Mesendoderm (in vitro differentiated cells): ENCODE results near the gene GSN.

Experiments used
- DNase-seq: peaks from one replicate; pipeline ENCODE4 v3.0.0; 2013
- H2AK5ac ChIP-seq: 2 replicates; pipeline ENCODE4 v1.6.1; 2013; ENCODE audit warnings: low read length, inconsistent platforms
- H2BK120ac ChIP-seq: 2 replicates; pipeline ENCODE4 v1.6.1; 2013; ENCODE audit warnings: low read depth, mild to moderate bottlenecking, low read length, moderate library complexity, mixed read lengths
- H2BK15ac ChIP-seq: replicated peaks from 2 replicates; pipeline ENCODE4 v1.6.1; 2013; ENCODE audit warnings: low read depth, mild to moderate bottlenecking, moderate library complexity
- H2BK5ac ChIP-seq: 2 replicates; pipeline ENCODE4 v1.6.1; 2013; ENCODE audit warnings: low read length, inconsistent platforms
- H3K18ac ChIP-seq: 2 replicates; pipeline ENCODE4 v1.6.1; 2013; ENCODE audit warnings: mild to moderate bottlenecking, low read length, mixed read lengths
- H3K23ac ChIP-seq: one replicate; pipeline ENCODE4 v1.6.1; 2013; ENCODE audit warnings: low read length
- H3K27ac ChIP-seq: 2 replicates; pipeline ENCODE4 v1.5.1; 2013; ENCODE audit warnings: low read depth, mild to moderate bottlenecking, inconsistent platforms, low read length, moderate library complexity
- H3K27me3 ChIP-seq: 2 replicates; pipeline ENCODE4 v1.6.1; 2013; ENCODE audit warnings: low read length, control low read depth, mild to moderate bottlenecking, inconsistent platforms; ENCODE audit not compliant: insufficient read depth, poor library complexity
- H3K36me3 ChIP-seq: 2 replicates; pipeline ENCODE4 v1.6.1; 2013; ENCODE audit warnings: low read length, inconsistent platforms; ENCODE audit not compliant: control insufficient read depth, insufficient read depth
- H3K4ac ChIP-seq: one replicate; pipeline ENCODE4 v1.6.1; 2013; ENCODE audit warnings: low read depth, mild to moderate bottlenecking, low read length, moderate library complexity
- H3K4me1 ChIP-seq: 2 replicates; pipeline ENCODE4 v1.6.1; 2013; ENCODE audit warnings: low read depth, low read length, inconsistent platforms; ENCODE audit not compliant: control insufficient read depth
- H3K4me2 ChIP-seq: 2 replicates; pipeline ENCODE4 v1.6.1; 2013; ENCODE audit warnings: low read length
- H3K4me3 ChIP-seq: 2 replicates; pipeline ENCODE4 v1.5.1; 2013; ENCODE audit warnings: mild to moderate bottlenecking, low read length
- H3K56ac ChIP-seq: one replicate; pipeline ENCODE4 v1.6.1; 2013; ENCODE audit warnings: low read length
- H3K79me1 ChIP-seq: 2 replicates; pipeline ENCODE4 v1.6.1; 2013; ENCODE audit warnings: low read length, inconsistent platforms
- H3K79me2 ChIP-seq: 2 replicates; pipeline ENCODE4 v1.6.1; 2013; ENCODE audit warnings: mild to moderate bottlenecking, low read length; ENCODE audit not compliant: control insufficient read depth, insufficient read depth
- H3K9ac ChIP-seq: 2 replicates; pipeline ENCODE4 v1.6.1; 2013; ENCODE audit warnings: low read length, inconsistent platforms
- H4K5ac ChIP-seq: one replicate; pipeline ENCODE4 v1.6.1; 2013; ENCODE audit warnings: low read length
- H4K8ac ChIP-seq: one replicate; pipeline ENCODE4 v1.6.1; 2013; ENCODE audit warnings: low read depth, mild to moderate bottlenecking, control low read depth, low read length, moderate library complexity
- WGBS: extraction: QIAGEN DNeasy Blood & Tissue Kit; methylation state at CpG from one replicate; pipeline ENCODE4 v1.1.7; 2013; ENCODE audit warnings: low lambda C conversion rate, missing lambda C conversion rate; ENCODE audit not compliant: insufficient coverage; ENCODE audit errors: extremely low coverage; 5-methylcytosine and 5-hydroxymethylcytosine counted together

The GSN gene

DNA sequence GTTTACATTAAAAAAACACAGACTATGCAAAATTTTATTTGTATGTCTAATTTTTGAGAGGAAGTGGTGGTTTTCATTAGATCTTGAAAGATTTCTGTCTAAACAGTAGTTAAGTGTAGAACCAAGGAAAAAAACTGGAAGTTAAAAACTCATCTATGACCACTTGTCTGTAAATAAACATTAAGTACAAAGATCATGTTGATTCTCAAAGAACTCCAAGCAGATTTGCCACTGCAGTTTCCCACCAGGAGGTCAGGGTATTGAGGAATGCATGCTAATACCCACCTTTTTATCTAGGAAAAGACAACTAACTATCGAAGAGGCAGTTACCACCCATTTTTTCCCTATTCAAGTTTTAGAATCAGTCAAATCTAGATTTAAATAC is 100.2 kb downstream of the GSN start:
- H4K8ac ChIP-seq, result no peak overlapping the region
- H3K27ac ChIP-seq, result no peak overlapping the region
- no peak overlapping the region for H3K56ac ChIP-seq
- H3K79me2 ChIP-seq, result no peaks in the 10 kb centered on the region
- no CpG with 5 or more reads among the region's 1 CpG for WGBS
- H3K4ac ChIP-seq, result no peak overlapping the region
- H3K36me3 ChIP-seq, result no peaks in the 10 kb centered on the region
- DNase-seq, result peak; percentile 56
- H2AK5ac ChIP-seq, result no peak overlapping the region
- H3K18ac ChIP-seq, result no peak overlapping the region
- H2BK120ac ChIP-seq, result no peak overlapping the region
- H2BK15ac ChIP-seq, result no peak overlapping the region
- no peak overlapping the region for H3K4me2 ChIP-seq
- no peak overlapping the region for H2BK5ac ChIP-seq
- no peaks in the 10 kb centered on the region for H3K27me3 ChIP-seq
- no peaks in the 10 kb centered on the region for H3K79me1 ChIP-seq
- no peak overlapping the region for H3K9ac ChIP-seq
- H3K23ac ChIP-seq, result no peak overlapping the region
- no peak overlapping the region for H3K4me3 ChIP-seq
- H3K4me1 ChIP-seq, result peaks cover 3% of the 10 kb centered on the region
- no peak overlapping the region for H4K5ac ChIP-seq

DNA sequence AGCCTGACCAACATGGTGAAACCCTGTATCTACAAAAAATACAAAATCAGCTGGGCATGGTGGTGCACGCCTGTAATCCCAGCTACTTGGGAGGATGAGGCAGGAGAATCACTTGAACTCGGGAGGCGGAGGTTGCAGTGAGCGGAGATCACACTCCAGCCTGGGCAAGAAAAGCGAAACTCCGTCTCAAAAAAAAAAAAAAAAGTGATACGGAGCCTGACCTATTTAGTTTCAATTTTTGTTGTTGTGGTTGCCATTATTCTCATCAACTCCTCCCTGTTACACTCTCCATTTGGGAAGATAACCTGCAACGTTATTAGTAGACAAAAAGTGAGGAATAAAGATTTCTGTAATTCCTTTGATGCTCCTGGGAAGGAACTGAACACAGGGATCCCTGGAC is 100.8 kb downstream of the GSN start:
- H3K23ac ChIP-seq, result no peak overlapping the region
- no peak overlapping the region for H3K18ac ChIP-seq
- H3K79me1 ChIP-seq, result no peaks in the 10 kb centered on the region
- no peak overlapping the region for H4K8ac ChIP-seq
- H3K56ac ChIP-seq, result peak overlapping the region; percentile 86
- H3K4me1 ChIP-seq, result peaks cover 3% of the 10 kb centered on the region
- no peaks in the 10 kb centered on the region for H3K79me2 ChIP-seq
- no peaks in the 10 kb centered on the region for H3K36me3 ChIP-seq
- H2BK120ac ChIP-seq, result no peak overlapping the region
- H2AK5ac ChIP-seq, result peak overlapping the region; percentile 36
- no peak overlapping the region for H3K9ac ChIP-seq
- no peak overlapping the region for H4K5ac ChIP-seq
- no peak overlapping the region for H3K4me2 ChIP-seq
- H3K4me3 ChIP-seq, result no peak overlapping the region
- no peaks in the 10 kb centered on the region for H3K27me3 ChIP-seq
- H3K27ac ChIP-seq, result no peak overlapping the region
- DNase-seq, result no peak
- H2BK5ac ChIP-seq, result no peak overlapping the region
- no peak overlapping the region for H3K4ac ChIP-seq
- WGBS, result no CpG with 5 or more reads among the region's 8 CpGs
- H2BK15ac ChIP-seq, result no peak overlapping the region

DNA sequence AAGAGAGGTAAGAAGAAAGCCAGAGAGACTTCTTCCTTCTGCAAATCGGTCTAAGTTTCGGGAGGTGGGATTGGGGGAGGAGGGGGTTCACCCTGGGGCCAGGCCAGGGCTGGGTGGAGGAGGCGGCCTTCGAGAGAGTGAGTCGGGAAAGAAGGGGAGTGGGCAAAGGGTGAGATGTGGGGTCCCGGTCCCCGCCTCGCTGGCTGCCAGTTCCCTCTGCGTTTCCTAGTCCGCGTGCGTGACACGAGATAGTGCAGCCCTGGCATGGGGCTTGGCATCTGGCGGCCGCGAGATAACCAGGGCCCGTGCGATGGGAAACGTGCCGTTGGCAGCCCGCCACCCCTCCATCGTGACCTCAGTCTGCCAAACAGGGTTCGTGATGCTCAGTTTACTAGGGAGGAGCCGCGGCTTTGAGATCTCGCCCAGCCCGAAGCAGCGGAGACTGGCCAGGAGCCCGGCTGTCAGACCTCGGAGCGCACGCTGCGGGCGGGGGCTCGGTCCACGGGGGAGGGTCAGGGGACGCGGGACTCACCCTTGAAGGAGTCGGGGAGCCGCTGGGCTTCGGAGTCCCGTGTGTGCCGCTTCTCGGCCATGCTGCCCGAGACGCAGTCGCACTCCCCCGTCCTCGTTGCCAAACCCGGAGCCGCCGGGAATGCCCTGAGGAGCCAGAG is 101.8 kb downstream of the GSN start, which contains the start of gene STOM:
Gene STOM (minus strand): TSS at position 656 of the 671 bp plus-strand sequence. CDS start 63 bp downstream, at position 593.
- Histone ChIP-seq H4K8ac (no peak within 1 kb of the TSS), H3K36me3 (no peaks in the 10 kb centered on the region), H3K9ac (peak within 1 kb of the TSS; percentile 77), H3K27me3 (no peaks in the 10 kb centered on the region), H3K4me2 (peak within 1 kb of the TSS; percentile 75), H2BK120ac (no peak within 1 kb of the TSS), H3K79me2 (no peaks in the 10 kb centered on the region), H2BK15ac (no peak within 1 kb of the TSS), H2BK5ac (peak within 1 kb of the TSS; percentile 67), H3K23ac (no peak within 1 kb of the TSS), H3K27ac (no peak within 1 kb of the TSS), H3K4me1 (peaks cover 3% of the 10 kb centered on the region), H3K56ac (peak within 1 kb of the TSS; percentile 86), H3K4me3 (peak within 1 kb of the TSS; percentile 38), H3K4ac (no peak within 1 kb of the TSS), H3K79me1 (no peaks in the 10 kb centered on the region), H3K18ac (peak within 1 kb of the TSS; percentile 34), H2AK5ac (peak within 1 kb of the TSS; percentile 36), H4K5ac (no peak within 1 kb of the TSS)
- no CpG with 5 or more reads among the region's 52 CpGs for WGBS
- DNase-seq, result no peak

DNA sequence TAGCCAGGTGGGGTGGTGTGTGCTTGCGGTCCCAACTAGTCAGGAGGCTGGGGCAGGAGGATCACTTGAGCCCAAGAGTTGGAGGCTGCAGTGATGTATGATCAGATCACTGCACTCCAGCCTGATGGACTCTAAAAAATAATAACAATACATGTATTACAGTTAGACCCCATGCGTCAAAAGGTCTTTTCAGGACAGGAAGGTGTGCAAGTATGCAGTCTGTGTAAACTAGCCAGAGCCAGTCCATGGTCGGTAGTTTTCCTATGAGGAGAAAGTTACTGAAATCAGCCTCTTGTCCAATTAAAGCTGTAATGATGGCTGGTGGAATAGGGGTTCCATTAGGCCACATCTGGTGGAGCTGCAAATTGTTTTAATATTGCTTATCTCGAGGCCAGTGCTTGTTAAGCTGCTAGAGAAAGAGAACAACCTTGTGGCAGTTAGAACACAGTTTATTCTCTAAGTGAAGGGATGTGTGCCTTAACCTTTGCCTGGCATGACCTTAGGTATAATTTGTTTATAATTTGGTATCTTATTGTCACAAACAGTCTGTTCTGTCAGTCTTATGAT is 103.6 kb downstream of the GSN start:
- Histone ChIP-seq H3K4me1 (peaks cover 3% of the 10 kb centered on the region), H2BK5ac (no peak overlapping the region), H4K8ac (no peak overlapping the region), H3K27me3 (no peaks in the 10 kb centered on the region), H3K27ac (no peak overlapping the region), H2AK5ac (no peak overlapping the region), H2BK120ac (no peak overlapping the region), H3K79me1 (no peaks in the 10 kb centered on the region), H3K56ac (no peak overlapping the region), H3K18ac (no peak overlapping the region), H2BK15ac (no peak overlapping the region), H3K79me2 (no peaks in the 10 kb centered on the region), H3K9ac (no peak overlapping the region), H3K4me2 (no peak overlapping the region), H3K4ac (no peak overlapping the region), H4K5ac (no peak overlapping the region), H3K4me3 (no peak overlapping the region), H3K36me3 (no peaks in the 10 kb centered on the region), H3K23ac (no peak overlapping the region)
- no CpG with 5 or more reads among the region's 4 CpGs for WGBS
- DNase-seq, result no peak

DNA sequence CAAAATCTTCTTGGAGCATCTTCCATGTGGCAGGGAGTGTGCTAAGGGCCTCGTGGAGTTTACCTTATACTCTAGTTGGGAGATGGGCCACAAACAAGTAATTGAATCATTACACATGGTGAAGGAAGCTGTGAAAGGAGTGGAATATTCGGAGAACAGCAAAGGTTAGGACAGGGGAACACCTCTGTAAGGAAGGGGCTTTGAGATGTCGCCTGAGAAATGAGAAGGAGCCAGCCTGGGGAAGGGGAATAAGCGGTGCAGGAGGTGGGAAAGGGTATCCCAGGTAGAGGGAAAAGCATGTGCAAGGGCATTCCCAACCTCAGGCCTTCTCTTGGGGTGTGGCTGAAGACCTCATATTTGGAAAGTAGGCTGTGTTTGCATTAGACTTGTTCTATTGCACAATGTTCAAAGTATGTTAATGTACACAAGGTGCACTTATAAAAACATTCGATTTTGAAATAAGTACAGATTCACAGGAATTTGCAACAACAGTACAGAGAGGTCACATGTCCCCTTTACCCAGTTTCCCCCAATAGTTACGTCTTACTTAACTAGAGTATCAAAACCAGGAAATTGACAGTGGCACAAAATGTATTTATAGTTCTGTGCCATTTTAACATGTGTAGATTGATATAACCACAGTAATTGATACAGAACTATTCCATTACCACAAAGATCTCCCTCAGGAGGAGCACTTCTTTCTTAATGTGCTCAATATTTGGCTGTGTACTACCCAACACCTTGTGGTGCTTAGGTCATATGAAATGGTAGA is 104.5 kb downstream of the GSN start:
- peaks cover 3% of the 10 kb centered on the region for H3K4me1 ChIP-seq
- WGBS, result no CpG with 5 or more reads among the region's 6 CpGs
- H2BK15ac ChIP-seq, result no peak overlapping the region
- no peak overlapping the region for H2BK120ac ChIP-seq
- H3K56ac ChIP-seq, result no peak overlapping the region
- no peak overlapping the region for H3K27ac ChIP-seq
- no peak overlapping the region for H3K4ac ChIP-seq
- no peaks in the 10 kb centered on the region for H3K79me2 ChIP-seq
- no peak overlapping the region for H3K4me2 ChIP-seq
- H3K23ac ChIP-seq, result no peak overlapping the region
- no peaks in the 10 kb centered on the region for H3K27me3 ChIP-seq
- no peak for DNase-seq
- no peaks in the 10 kb centered on the region for H3K36me3 ChIP-seq
- H3K79me1 ChIP-seq, result no peaks in the 10 kb centered on the region
- H4K8ac ChIP-seq, result no peak overlapping the region
- no peak overlapping the region for H4K5ac ChIP-seq
- no peak overlapping the region for H3K9ac ChIP-seq
- no peak overlapping the region for H3K4me3 ChIP-seq
- H3K18ac ChIP-seq, result no peak overlapping the region
- H2AK5ac ChIP-seq, result no peak overlapping the region
- H2BK5ac ChIP-seq, result no peak overlapping the region
